Calu3 (cell line): ENCODE data around the gene SUGP1. TPM values are rescaled to one million over a fixed set of nuclear protein-coding genes. Genes with fewer than 3 reads are reported as not detected.
"Not testable (repeated sequence)": the region's sequence is repeated elsewhere in the genome, so short reads cannot be mapped to it uniquely, and the experiment has no call there.

Experiments
- BruUV-seq: library from RNA; stranded (reverse); fragments of 400-500 nt; replicated peaks from 2 replicates; lab custom pipeline; 2021; lab: Mats Ljungman, UMichigan
- CTCF ChIA-PET: fragments of 300-600 bp; sonication (Branson Sonifier 250); formaldehyde crosslinking; loops from one replicate; lab custom pipeline; 2022; ENCODE audit warnings: antibody characterized with exemption; lab: Charles Lee
- DNase-seq: peaks from one replicate; pipeline ENCODE4 v3.0.0; 2022
- H3K27ac Mint-ChIP-seq: one replicate; pipeline ENCODE4 v1.8.0; 2022; ENCODE audit warnings: mixed read lengths; ENCODE audit not compliant: unreplicated experiment
- H3K27me3 Mint-ChIP-seq: one replicate; pipeline ENCODE4 v1.8.0; 2022; ENCODE audit warnings: mixed read lengths; ENCODE audit not compliant: unreplicated experiment
- H3K36me3 Mint-ChIP-seq: one replicate; pipeline ENCODE4 v1.8.0; 2022; ENCODE audit warnings: mild to moderate bottlenecking, moderate library complexity, mixed read lengths; ENCODE audit not compliant: insufficient read depth, unreplicated experiment
- H3K4me1 Mint-ChIP-seq: one replicate; pipeline ENCODE4 v1.8.0; 2022; ENCODE audit warnings: mild to moderate bottlenecking, low read depth, mixed read lengths; ENCODE audit not compliant: unreplicated experiment
- H3K4me3 Mint-ChIP-seq: one replicate; pipeline ENCODE4 v1.8.0; 2022; ENCODE audit warnings: mild to moderate bottlenecking, low read depth, moderate library complexity, mixed read lengths; ENCODE audit not compliant: unreplicated experiment
- H3K9me3 Mint-ChIP-seq: one replicate; pipeline ENCODE4 v1.8.0; 2022; ENCODE audit warnings: low read depth, mixed read lengths; ENCODE audit not compliant: unreplicated experiment
- CTCF ChIP-seq: fragments of 200-600 bp; IDR thresholded peaks from one replicate; pipeline ENCODE4 v1.8.0; 2022; ENCODE audit warnings: antibody characterized with exemption; ENCODE audit not compliant: unreplicated experiment
- intact Hi-C: fragments of 100-400 bp; cut with micrococcal nuclease; formaldehyde crosslinking; loops from one replicate; pipeline ENCODE4 v1.10.0; 2022; ENCODE audit not compliant: unreplicated experiment
- total RNA-seq: library from RNA; stranded (reverse); gene quantifications from 2 replicates; pipeline ENCODE4 v1.2.3, GENCODE V29; 2022

The SUGP1 gene
- total RNA-seq, 1 experiment from 2014 or later = 41.3 TPM

GRCh38 chr19:19355606-19356139 lies 35.4 kb upstream of the SUGP1 start:
- peaks cover 5% of the 10 kb centered on the region for H3K36me3 Mint-ChIP-seq
- no peaks in the 10 kb centered on the region for H3K27me3 Mint-ChIP-seq
- H3K9me3 Mint-ChIP-seq = no peaks in the 10 kb centered on the region
- no TSS peak for BruUV-seq
- intact Hi-C loops = no loop called here
- CTCF ChIA-PET = no interaction called here
- H3K4me1 Mint-ChIP-seq = no peaks in the 10 kb centered on the region
- no peak overlapping the region for H3K27ac Mint-ChIP-seq
- H3K4me3 Mint-ChIP-seq = no peak overlapping the region
- no peak for DNase-seq
- no peak for TF ChIP-seq CTCF

- TF ChIP-seq CTCF = no peak
- Mint-ChIP-seq H3K4me1 (no peaks in the 10 kb centered on the region), H3K27ac (no peak overlapping the region), H3K36me3 (peaks cover 10% of the 10 kb centered on the region), H3K27me3 (no peaks in the 10 kb centered on the region), H3K9me3 (no peaks in the 10 kb centered on the region), H3K4me3 (no peak overlapping the region)
- BruUV-seq = no TSS peak
- CTCF ChIA-PET = no interaction called here
- no peak for DNase-seq
- intact Hi-C loops = no loop called here
These were observed 34.6 kb upstream of the SUGP1 start for GRCh38 chr19:19354932-19355331.

- H3K27ac Mint-ChIP-seq = no peak overlapping the region
- peaks cover 10% of the 10 kb centered on the region for H3K36me3 Mint-ChIP-seq
- no peaks in the 10 kb centered on the region for H3K27me3 Mint-ChIP-seq
- no peak overlapping the region for H3K4me3 Mint-ChIP-seq
- H3K9me3 Mint-ChIP-seq = no peaks in the 10 kb centered on the region
- H3K4me1 Mint-ChIP-seq = no peaks in the 10 kb centered on the region
- intact Hi-C loops = no loop called here
- no peak for TF ChIP-seq CTCF
- no peak for DNase-seq
- CTCF ChIA-PET = no interaction called here
- no TSS peak for BruUV-seq
These were observed 33.7 kb upstream of the SUGP1 start for GRCh38 chr19:19354007-19354406.

GRCh38 chr19:19352823-19353222 lies 32.5 kb upstream of the SUGP1 start:
- Mint-ChIP-seq H3K9me3 (no peaks in the 10 kb centered on the region), H3K4me1 (no peaks in the 10 kb centered on the region), H3K4me3 (no peak overlapping the region), H3K36me3 (peaks cover 10% of the 10 kb centered on the region), H3K27ac (no peak overlapping the region), H3K27me3 (no peaks in the 10 kb centered on the region)
- intact Hi-C loops = no loop called here
- CTCF ChIA-PET = no interaction called here
- BruUV-seq = no TSS peak
- DNase-seq = no peak
- no peak for TF ChIP-seq CTCF

- BruUV-seq, H3K9me3 Mint-ChIP-seq: not testable (repeated sequence)
- peaks cover 16% of the 10 kb centered on the region for H3K36me3 Mint-ChIP-seq
These were observed 30.4 kb upstream of the SUGP1 start for GRCh38 chr19:19350756-19351155.

More at GRCh38 chr19:19350756-19351155, 30.4 kb upstream of the SUGP1 start:
- H3K4me1 Mint-ChIP-seq, DNase-seq, H3K27ac Mint-ChIP-seq, intact Hi-C loops, H3K4me3 Mint-ChIP-seq, H3K27me3 Mint-ChIP-seq, CTCF ChIA-PET: not testable (repeated sequence)
